GM15510 (cell line): Measurements from ENCODE around the gene SPACA9.

Experiments used
- POLR2A ChIP-seq: IDR thresholded peaks from 3 replicates; pipeline ENCODE4 v1.6.1; 2011; ENCODE audit warnings: borderline replicate concordance; ENCODE audit not compliant: insufficient read length; ENCODE audit errors: extremely low read depth

Gene SPACA9

GRCh38 chr9:132877824-132878694, 639 bp upstream of the SPACA9 start, which contains the start of gene AK8:
Gene AK8, minus strand, starts transcription at chr9:132878284. Its CDS starts 29 bp downstream, at chr9:132878255.
- peak; percentile 59 for TF ChIP-seq POLR2A

- no peak for TF ChIP-seq POLR2A
Observed at GRCh38 chr9:132879457-132880323, 992 bp downstream of the SPACA9 start.

GRCh38 chr9:132880324-132880661, 1.6 kb downstream of the SPACA9 start:
- TF ChIP-seq POLR2A = no peak

GRCh38 chr9:132881826-132882225, 3.1 kb downstream of the SPACA9 start:
- no peak for TF ChIP-seq POLR2A

GRCh38 chr9:132882616-132883015, 3.9 kb downstream of the SPACA9 start:
- no peak for TF ChIP-seq POLR2A

- TF ChIP-seq POLR2A = no peak
Observed at GRCh38 chr9:132883349-132884294, 4.9 kb downstream of the SPACA9 start.

- TF ChIP-seq POLR2A = no peak
Observed at GRCh38 chr9:132885720-132886333, 7.1 kb downstream of the SPACA9 start.

- TF ChIP-seq POLR2A = no peak
Observed at GRCh38 chr9:132886334-132886725, 7.6 kb downstream of the SPACA9 start.

GRCh38 chr9:132887181-132888120, 8.8 kb downstream of the SPACA9 start:
- no peak for TF ChIP-seq POLR2A

GRCh38 chr9:132888151-132888550, 9.5 kb downstream of the SPACA9 start:
- TF ChIP-seq POLR2A = no peak

GRCh38 chr9:132892400-132892799, 13.7 kb downstream of the SPACA9 start:
- TF ChIP-seq POLR2A = no peak

- TF ChIP-seq POLR2A = no peak
Observed at GRCh38 chr9:132894346-132894745, 15.6 kb downstream of the SPACA9 start.
